ENCODE data around the gene GPR183. TPM values are rescaled to one million over a fixed set of nuclear protein-coding genes. Genes with fewer than 3 reads are reported as not detected.

The GPR183 gene
- total RNA-seq, 1 donor from 2014 or later: 0.19 TPM

GRCh38 chr13:99331881-99332293 lies 24.7 kb upstream of the GPR183 start:
- peaks cover 15% of the 10 kb centered on the region for H3K36me3 Mint-ChIP-seq (ENCODE audit: unreplicated experiment)
- H3K9me3 Mint-ChIP-seq (ENCODE audit: unreplicated experiment): no peaks in the 10 kb centered on the region
- H3K27ac Mint-ChIP-seq (ENCODE audit: unreplicated experiment): no peak overlapping the region
- H3K4me1 Mint-ChIP-seq (ENCODE audit: unreplicated experiment): peaks cover 6% of the 10 kb centered on the region
- DNase-seq (ENCODE audit: extremely low spot score, unreplicated experiment): no peak
- TF ChIP-seq, protein P1, sequence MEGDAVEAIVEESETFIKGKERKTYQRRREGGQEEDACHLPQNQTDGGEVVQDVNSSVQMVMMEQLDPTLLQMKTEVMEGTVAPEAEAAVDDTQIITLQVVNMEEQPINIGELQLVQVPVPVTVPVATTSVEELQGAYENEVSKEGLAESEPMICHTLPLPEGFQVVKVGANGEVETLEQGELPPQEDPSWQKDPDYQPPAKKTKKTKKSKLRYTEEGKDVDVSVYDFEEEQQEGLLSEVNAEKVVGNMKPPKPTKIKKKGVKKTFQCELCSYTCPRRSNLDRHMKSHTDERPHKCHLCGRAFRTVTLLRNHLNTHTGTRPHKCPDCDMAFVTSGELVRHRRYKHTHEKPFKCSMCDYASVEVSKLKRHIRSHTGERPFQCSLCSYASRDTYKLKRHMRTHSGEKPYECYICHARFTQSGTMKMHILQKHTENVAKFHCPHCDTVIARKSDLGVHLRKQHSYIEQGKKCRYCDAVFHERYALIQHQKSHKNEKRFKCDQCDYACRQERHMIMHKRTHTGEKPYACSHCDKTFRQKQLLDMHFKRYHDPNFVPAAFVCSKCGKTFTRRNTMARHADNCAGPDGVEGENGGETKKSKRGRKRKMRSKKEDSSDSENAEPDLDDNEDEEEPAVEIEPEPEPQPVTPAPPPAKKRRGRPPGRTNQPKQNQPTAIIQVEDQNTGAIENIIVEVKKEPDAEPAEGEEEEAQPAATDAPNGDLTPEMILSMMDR (IDR thresholded peaks at IDR 0.05): no peak
- no peaks in the 10 kb centered on the region for H3K27me3 Mint-ChIP-seq (ENCODE audit: unreplicated experiment)
- H3K4me3 Mint-ChIP-seq (ENCODE audit: unreplicated experiment): no peak overlapping the region

- Mint-ChIP-seq H3K9me3 (ENCODE audit: unreplicated experiment) (no peaks in the 10 kb centered on the region), H3K36me3 (ENCODE audit: unreplicated experiment) (peaks cover 15% of the 10 kb centered on the region), H3K27me3 (ENCODE audit: unreplicated experiment) (no peaks in the 10 kb centered on the region), H3K4me1 (ENCODE audit: unreplicated experiment) (peaks cover 6% of the 10 kb centered on the region), H3K27ac (ENCODE audit: unreplicated experiment) (no peak overlapping the region), H3K4me3 (ENCODE audit: unreplicated experiment) (no peak overlapping the region)
- no peak for DNase-seq (ENCODE audit: extremely low spot score, unreplicated experiment)
- TF ChIP-seq, protein P1 (IDR thresholded peaks at IDR 0.05): no peak
These were observed 23.7 kb upstream of the GPR183 start for GRCh38 chr13:99330942-99331341.

GRCh38 chr13:99329477-99329876 lies 22.3 kb upstream of the GPR183 start:
- Mint-ChIP-seq H3K27me3 (ENCODE audit: unreplicated experiment) (no peaks in the 10 kb centered on the region), H3K27ac (ENCODE audit: unreplicated experiment) (no peak overlapping the region), H3K4me1 (ENCODE audit: unreplicated experiment) (peaks cover 6% of the 10 kb centered on the region), H3K36me3 (ENCODE audit: unreplicated experiment) (peaks cover 16% of the 10 kb centered on the region), H3K4me3 (ENCODE audit: unreplicated experiment) (no peak overlapping the region), H3K9me3 (ENCODE audit: unreplicated experiment) (no peaks in the 10 kb centered on the region)
- DNase-seq (ENCODE audit: extremely low spot score, unreplicated experiment): no peak
- TF ChIP-seq, protein P1 (IDR thresholded peaks at IDR 0.05): no peak

DNA sequence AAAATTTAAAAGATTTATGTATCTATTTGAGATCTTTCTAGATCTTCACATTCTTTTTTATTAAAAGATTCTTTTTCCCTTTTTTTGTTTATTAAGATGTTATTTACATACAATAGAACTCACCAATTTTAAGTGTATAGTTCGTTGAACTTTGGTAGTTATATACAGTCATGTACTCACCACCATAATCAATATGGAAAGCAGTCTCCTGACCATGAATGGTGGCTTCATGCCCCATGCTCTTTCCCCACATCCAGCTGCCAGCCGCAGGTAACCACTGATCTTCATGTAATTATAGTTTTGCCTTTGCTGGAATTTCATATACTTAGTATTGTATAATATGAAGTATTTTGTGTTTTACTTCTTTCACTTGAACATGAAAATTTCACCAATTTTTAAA lies 20.6 kb upstream of the GPR183 start:
- Mint-ChIP-seq H3K4me3 (ENCODE audit: unreplicated experiment) (no peak overlapping the region), H3K36me3 (ENCODE audit: unreplicated experiment) (peaks cover 19% of the 10 kb centered on the region), H3K9me3 (ENCODE audit: unreplicated experiment) (no peaks in the 10 kb centered on the region), H3K4me1 (ENCODE audit: unreplicated experiment) (peaks cover 6% of the 10 kb centered on the region), H3K27ac (ENCODE audit: unreplicated experiment) (no peak overlapping the region), H3K27me3 (ENCODE audit: unreplicated experiment) (no peaks in the 10 kb centered on the region)
- TF ChIP-seq, protein P1 (IDR thresholded peaks at IDR 0.05): no peak
- DNase-seq (ENCODE audit: extremely low spot score, unreplicated experiment): no peak

GRCh38 chr13:99327126-99327525 lies 19.9 kb upstream of the GPR183 start:
- H3K27ac Mint-ChIP-seq (ENCODE audit: unreplicated experiment): no peak overlapping the region
- no peaks in the 10 kb centered on the region for H3K27me3 Mint-ChIP-seq (ENCODE audit: unreplicated experiment)

More at GRCh38 chr13:99327126-99327525, 19.9 kb upstream of the GPR183 start:
- Mint-ChIP-seq H3K4me3 (ENCODE audit: unreplicated experiment) (no peak overlapping the region), H3K36me3 (ENCODE audit: unreplicated experiment) (peaks cover 19% of the 10 kb centered on the region), H3K4me1 (ENCODE audit: unreplicated experiment) (peaks cover 11% of the 10 kb centered on the region), H3K9me3 (ENCODE audit: unreplicated experiment) (no peaks in the 10 kb centered on the region)
- TF ChIP-seq, protein P1 (IDR thresholded peaks at IDR 0.05): no peak
- DNase-seq (ENCODE audit: extremely low spot score, unreplicated experiment): no peak
